ENCODE data around the gene MRPL10.

MRPL10 gene

GRCh38 chr17:47857551-47858455, 26.5 kb upstream of the MRPL10 start:
- no peak for DNase-seq

GRCh38 chr17:47856830-47857229, 25.5 kb upstream of the MRPL10 start:
- DNase-seq = no peak

GRCh38 chr17:47855737-47856136, 24.4 kb upstream of the MRPL10 start:
- DNase-seq = no peak

DNA sequence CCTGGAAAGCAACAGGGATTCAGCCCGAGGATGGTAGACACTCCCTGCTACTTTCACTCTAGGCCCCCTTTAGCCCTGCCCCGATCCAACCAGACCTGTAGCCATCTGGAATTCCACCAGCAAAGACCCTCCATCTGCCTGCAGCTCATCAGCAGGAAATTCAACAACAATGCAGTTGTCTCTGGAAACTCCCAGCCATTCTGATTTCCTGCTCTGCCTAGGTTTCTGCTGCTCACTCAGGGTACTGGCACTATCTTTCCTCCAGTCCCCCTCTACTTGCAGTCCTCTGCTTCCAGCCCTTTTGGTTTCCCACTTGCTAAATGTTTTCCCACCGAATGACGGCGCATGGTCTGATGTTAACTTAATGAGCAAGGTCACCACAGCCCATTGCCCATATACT, 22.3 kb upstream of the MRPL10 start:
- DNase-seq = no peak

DNA sequence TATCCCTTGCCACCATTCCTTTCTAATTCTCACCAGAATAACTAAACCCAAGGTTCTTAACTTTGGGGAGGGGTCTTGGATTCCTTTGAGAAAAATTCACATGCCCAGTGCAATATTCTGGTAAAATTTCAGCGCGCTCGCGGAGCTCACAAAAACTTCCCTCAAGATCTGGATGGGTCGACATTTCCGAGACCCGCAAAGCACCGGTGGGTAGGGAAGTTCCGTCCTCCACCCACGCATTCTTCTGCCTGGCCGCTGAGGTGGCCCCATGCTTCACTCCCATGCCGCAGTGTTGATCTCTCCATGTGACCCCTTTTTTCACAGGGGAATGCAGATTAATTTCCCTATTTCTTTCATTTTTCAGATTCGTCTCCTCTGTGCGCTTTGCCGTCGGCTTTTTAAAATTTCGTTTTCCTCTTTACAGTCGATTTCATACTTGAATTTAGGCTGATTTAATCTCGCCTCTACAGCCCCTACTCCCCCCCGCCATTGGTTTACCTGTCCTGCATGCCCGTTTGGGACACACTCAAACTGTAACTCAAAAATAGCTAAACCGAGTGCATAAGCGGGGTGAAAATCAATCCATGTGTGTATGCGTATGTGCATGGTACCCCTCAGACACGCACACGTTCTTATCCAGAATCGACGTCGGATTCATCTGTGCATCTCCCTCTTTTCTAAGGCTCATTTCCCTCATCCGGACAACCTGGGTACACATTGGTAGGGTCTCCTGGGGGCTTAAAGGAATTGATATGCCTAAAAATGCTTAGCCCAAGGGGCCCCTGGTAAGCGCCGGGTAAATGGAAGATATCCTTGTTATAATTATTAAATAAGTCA, 21.0 kb upstream of the MRPL10 start:
- DNase-seq = no peak

DNA sequence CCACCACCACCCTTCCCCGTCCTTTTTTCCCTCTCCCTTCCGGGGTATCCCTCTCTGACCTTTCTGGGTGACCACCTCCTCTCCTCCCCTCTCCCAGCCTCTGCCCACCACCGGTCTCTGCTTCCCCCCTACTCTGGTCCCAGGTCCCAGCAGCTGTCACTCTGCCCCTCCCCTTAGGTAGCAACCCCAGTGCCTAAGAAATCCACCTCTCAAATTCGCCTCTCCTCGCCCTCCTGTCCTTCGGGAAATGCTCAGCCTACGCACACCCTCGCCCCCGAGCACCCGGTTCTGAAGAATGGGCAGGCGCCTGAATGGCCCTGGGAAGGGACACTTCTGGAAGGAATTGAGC, 20.4 kb upstream of the MRPL10 start:
- no peak for DNase-seq

DNA sequence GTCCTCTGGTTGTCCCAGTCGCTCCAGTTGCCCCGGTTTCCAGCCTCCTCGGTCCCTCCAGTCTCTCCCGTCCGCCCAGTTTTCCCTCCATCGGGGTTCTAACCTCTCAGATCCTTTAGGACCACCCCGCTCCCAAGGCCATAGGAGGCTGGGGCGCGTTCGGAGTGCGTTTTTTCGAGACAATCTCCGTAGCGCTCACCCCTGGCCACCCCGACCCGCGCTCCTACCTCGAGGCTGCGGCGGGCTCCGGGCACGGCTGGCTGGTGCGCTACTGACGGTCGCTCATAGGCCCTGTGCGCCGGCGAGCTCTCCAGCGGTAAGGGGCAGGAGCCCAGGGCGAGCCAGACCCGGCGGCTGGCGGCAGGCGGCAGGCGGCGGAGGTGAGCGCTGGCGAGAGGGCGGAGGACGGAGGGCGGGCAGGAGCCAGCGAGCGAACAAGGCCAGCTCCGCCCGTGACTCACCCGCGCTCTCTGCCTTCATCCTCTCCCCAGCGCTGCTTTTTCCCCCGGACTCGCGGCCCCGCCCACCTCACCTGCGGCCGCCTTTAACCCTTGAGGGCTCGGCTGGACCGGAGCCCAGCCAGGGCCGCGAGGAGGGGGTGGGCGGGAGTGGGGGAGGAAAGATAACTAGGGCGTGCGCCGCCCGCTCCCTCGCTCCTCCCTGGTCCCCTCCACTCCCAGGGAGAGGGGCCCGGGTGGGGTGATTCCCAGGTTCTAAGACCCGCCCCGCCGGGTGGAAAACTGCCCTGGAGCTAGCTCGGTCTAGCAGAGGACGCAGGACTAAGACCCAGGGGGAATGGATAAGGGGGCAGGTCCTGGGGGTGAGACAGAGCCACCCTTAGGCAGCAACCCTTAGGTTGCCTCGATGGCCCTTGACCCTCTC, 19.6 kb upstream of the MRPL10 start, which contains the start of gene SP6:
TSS of gene SP6 (minus strand) at position 472 of the 882 bp plus-strand sequence. CDS start 2,734 bp downstream, outside the sequence.
- peak in 4 of 5 experiments; percentile 30 to 39 (median 34) for DNase-seq

DNA sequence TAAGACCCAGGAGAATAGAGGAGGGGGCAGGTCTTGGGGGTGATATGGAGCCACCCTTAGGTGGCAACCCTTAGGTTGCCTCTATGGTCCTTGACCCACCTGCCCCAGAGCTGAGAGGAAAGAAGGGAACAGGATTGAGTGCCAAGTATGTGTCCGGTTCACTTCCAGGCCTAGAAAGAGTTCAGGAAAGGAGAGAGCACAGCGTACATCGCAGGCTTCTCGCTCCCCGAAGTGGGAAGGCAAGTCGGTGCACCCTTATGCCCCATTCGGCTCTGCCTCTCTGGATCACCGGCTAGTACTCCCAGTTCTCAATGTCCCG, 19.0 kb upstream of the MRPL10 start:
- no peak for DNase-seq

DNA sequence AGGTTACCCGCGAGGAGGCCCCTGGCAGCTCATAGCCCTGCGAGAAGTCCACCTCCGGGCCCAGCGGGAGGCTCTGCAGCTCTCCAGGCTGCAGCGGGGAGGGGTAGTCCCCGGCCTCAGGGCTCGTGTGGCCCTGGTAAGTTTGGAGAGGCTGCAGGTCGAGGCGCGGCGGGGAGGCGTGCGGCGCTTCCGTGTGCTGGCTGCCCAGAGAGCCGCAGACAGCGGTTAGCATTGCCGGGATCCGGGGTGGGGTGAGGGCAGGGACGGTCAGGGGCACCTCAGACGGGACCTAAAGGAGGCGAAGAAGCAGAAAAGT, 16.8 kb upstream of the MRPL10 start:
- DNase-seq = no peak

GRCh38 chr17:47847341-47848197, 16.2 kb upstream of the MRPL10 start:
- peak in 1 of 5 experiments; percentile 42 for DNase-seq

GRCh38 chr17:47846716-47847340, 15.5 kb upstream of the MRPL10 start:
- no peak for DNase-seq

GRCh38 chr17:47845716-47846075, 14.4 kb upstream of the MRPL10 start:
- DNase-seq = no peak

DNA sequence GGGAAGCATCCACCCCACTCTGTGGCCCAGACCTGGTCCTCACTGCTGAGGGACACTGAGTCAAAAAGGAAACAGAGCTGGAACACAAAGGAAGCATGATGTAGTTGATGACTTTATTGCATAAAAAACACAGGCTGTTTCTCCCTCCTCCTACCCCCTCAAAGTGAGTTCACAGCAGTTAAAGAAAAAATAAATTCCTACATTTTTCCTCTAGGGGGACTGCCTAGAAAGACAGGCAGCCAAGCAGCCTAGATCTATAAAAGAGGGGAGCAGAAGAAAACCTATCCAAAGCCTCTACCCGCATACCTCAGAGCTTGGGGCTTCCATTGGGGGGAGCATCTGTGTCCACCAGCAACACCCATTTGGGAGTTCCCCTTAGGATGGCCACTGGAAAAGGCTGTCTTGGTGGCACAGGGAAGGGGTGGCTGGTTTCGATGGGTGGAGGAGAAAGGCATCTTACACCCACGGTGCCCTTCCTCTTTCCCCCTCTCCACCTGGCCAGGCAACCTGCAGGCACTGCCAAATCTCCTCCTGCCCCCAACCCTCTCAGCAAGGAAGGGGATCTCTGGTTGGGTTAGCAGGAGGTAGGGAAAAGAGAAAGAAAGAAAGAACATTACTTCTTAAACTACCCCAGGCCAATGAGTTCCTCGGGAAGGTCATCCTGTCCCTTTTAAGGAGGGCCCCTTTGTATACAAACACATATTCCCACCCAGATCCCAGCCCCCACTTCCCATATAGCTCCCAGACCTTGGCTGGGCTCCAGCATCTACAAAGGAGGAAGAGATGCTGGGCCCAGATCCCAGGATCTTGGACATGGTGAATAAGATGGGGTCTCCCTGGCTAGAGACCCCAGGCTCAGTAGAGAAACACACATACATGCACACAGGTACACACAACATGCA, 13.7 kb upstream of the MRPL10 start:
- no peak for DNase-seq

- DNase-seq = no peak
Observed at GRCh38 chr17:47844227-47844626, 12.9 kb upstream of the MRPL10 start.

- no peak for DNase-seq
Observed at GRCh38 chr17:47843391-47843730, 12.0 kb upstream of the MRPL10 start.

DNA sequence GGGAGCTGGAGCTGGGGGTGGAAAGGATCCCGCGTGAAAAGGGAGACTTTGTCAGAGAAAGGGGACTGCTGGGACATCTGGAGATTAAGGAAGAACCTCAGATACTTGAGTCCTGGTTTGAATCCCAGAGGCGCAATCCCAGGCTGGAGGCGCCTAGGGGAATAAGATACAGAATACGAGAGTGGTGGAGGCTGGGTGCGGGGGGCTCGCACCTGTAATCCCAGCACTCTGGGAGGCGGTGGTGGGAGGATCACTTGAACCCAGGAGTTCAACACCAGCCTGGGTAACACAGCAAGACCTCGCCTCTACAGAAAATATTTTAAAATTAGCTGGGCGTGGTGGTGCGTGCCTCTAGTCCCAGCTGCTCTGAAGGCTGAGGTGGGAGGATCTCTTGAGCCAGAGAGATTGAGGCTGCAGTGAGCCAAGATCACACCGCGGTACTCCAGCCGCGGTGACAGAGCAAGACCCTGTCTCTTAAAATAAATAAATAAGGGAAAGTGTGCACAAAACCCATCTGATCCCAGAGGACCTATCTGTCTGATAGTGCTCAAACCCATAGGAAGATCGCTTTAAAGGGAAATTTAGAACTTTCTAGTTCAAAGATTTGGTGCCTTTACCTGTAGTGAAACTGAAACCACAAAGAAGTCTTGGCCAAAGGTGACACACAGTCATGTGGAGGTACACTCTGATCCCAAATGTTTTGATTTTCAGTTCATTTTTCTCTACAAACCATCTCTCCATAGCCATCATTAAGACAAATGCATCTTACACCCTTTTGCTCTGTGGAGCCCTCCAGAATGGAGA, 10.3 kb upstream of the MRPL10 start:
- DNase-seq = no peak

- DNase-seq = peak; percentile 72 to 86 (median 75)
Observed at GRCh38 chr17:47840742-47841487, 9.6 kb upstream of the MRPL10 start, which contains the start of gene SCRN2. Gene SCRN2, minus strand, starts transcription at chr17:47841273. Its CDS starts 430 bp downstream, at chr17:47840843.

DNA sequence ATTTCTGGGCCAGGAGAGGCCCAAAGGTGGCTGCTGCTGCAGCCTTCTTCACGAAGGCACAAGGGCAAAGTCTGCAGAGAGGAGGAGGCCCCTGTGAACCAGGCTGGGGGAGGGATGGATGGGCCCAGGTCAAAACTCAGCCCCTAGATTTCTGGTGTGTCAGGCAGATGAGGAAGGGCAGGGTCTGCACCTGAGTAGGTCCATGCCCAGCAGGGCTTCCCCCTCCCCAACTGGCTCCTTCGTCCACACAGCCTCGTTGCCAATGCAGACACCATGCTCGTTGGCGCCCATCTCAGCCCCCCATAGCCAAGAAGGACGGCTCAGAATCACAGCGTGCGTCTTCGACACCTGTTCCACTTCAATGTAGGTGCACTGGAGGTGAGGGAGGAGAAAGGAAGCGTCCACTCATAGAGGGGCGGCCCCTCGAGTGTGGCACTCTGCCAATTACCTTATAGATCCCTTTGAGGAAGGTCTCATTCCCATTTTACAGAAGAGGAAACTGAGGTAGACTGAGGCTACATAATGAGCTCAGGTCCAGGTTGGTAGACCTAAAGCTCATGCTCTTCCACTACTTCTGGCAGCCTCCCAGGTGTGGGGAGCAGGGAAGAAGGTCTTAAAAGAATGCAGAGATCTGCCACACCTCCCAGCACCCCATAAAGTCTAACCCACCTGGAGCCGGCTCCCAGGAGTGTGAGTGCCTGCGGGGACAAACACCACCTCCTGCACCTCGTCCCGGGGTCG, 8.8 kb upstream of the MRPL10 start:
- DNase-seq = no peak

All from T-helper 2 cell (primary cell).